ENCODE measurements around the gene DPF1. TPM values are rescaled to one million over a fixed set of nuclear protein-coding genes. Genes with fewer than 3 reads are reported as not detected.

Gene DPF1
- total RNA-seq, 4 donors from 2014 or later = 0.44 to 2.5 TPM; not detected in 2

- peaks cover 0 to 16% (median under 1%) of the 10 kb centered on the region in 3 donors for H3K36me3 ChIP-seq
- intact Hi-C loops (cut with DNase I) = no loop called here
- WGBS, 2 donors = 0 to 5% methylated on average over 2 to 8 of the region's 27 CpGs
- TF ChIP-seq POLR2A (IDR thresholded peaks at IDR 0.05) = no peak
- TF ChIP-seq, protein P1, sequence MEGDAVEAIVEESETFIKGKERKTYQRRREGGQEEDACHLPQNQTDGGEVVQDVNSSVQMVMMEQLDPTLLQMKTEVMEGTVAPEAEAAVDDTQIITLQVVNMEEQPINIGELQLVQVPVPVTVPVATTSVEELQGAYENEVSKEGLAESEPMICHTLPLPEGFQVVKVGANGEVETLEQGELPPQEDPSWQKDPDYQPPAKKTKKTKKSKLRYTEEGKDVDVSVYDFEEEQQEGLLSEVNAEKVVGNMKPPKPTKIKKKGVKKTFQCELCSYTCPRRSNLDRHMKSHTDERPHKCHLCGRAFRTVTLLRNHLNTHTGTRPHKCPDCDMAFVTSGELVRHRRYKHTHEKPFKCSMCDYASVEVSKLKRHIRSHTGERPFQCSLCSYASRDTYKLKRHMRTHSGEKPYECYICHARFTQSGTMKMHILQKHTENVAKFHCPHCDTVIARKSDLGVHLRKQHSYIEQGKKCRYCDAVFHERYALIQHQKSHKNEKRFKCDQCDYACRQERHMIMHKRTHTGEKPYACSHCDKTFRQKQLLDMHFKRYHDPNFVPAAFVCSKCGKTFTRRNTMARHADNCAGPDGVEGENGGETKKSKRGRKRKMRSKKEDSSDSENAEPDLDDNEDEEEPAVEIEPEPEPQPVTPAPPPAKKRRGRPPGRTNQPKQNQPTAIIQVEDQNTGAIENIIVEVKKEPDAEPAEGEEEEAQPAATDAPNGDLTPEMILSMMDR (IDR thresholded peaks at IDR 0.05) = no peak
- no peak for DNase-seq
- peak overlapping the region in 2 of 4 donors; percentile 32 to 40 for H3K4me3 ChIP-seq
- peak overlapping the region in 1 of 4 donors; percentile 80 for H3K27ac ChIP-seq
- peaks cover 12 to 77% (median 14%) of the 10 kb centered on the region in 4 donors for H3K27me3 ChIP-seq
- peaks cover 15 to 33% (median 23%) of the 10 kb centered on the region in 3 donors for H3K4me1 ChIP-seq
- H3K9me3 ChIP-seq = no peaks in the 10 kb centered on the region
These were observed 12.9 kb downstream of the DPF1 start for GRCh38 chr19:38211151-38211591.

GRCh38 chr19:38210458-38210987 lies 13.5 kb downstream of the DPF1 start:
- Histone ChIP-seq H3K4me1 (peaks cover 15 to 33% (median 23%) of the 10 kb centered on the region in 3 donors), H3K36me3 (peaks cover 0 to 22% (median 3%) of the 10 kb centered on the region in 3 donors), H3K4me3 (peak overlapping the region in 3 of 4 donors; percentile 3 to 52 (median 32)), H3K27ac (peak overlapping the region in 1 of 4 donors; percentile 80), H3K9me3 (no peaks in the 10 kb centered on the region), H3K27me3 (peaks cover 12 to 71% (median 14%) of the 10 kb centered on the region in 4 donors)
- no peak for DNase-seq
- intact Hi-C loops (cut with DNase I) = no loop called here
- 0 to 6% methylated on average over 5 to 12 of the region's 24 CpGs for WGBS, 2 donors
- TF ChIP-seq, protein P1 (IDR thresholded peaks at IDR 0.05) = no peak
- no peak for TF ChIP-seq POLR2A (IDR thresholded peaks at IDR 0.05)

GRCh38 chr19:38209671-38210457 lies 14.2 kb downstream of the DPF1 start:
- intact Hi-C loops (cut with DNase I) = no loop called here
- H3K4me1 ChIP-seq = peaks cover 15 to 33% (median 23%) of the 10 kb centered on the region in 3 donors
- H3K36me3 ChIP-seq = peaks cover 0 to 29% (median 3%) of the 10 kb centered on the region in 3 donors
- peak overlapping the region; percentile 15 to 80 (median 51) for H3K27ac ChIP-seq
- H3K9me3 ChIP-seq = no peaks in the 10 kb centered on the region
- peak overlapping the region in 3 of 4 donors; percentile 3 to 52 (median 32) for H3K4me3 ChIP-seq
- DNase-seq = no peak
- TF ChIP-seq POLR2A (IDR thresholded peaks at IDR 0.05) = peak in 1 of 4 donors; percentile 42
- TF ChIP-seq, protein P1 (IDR thresholded peaks at IDR 0.05) = no peak
- WGBS, 2 donors = 2% methylated on average over 18 to 29 of the region's 30 CpGs
- H3K27me3 ChIP-seq = peaks cover 12 to 64% (median 14%) of the 10 kb centered on the region in 4 donors

- H3K4me1 ChIP-seq = peaks cover 15 to 33% (median 23%) of the 10 kb centered on the region in 3 donors
- H3K27me3 ChIP-seq = peaks cover 12 to 57% (median 14%) of the 10 kb centered on the region in 4 donors
- H3K27ac ChIP-seq = peak overlapping the region in 3 of 4 donors; percentile 15 to 80 (median 59)
- TF ChIP-seq, protein P1 (IDR thresholded peaks at IDR 0.05) = no peak
- TF ChIP-seq POLR2A (IDR thresholded peaks at IDR 0.05) = no peak
- H3K9me3 ChIP-seq = no peaks in the 10 kb centered on the region
- peaks cover 0 to 36% (median 3%) of the 10 kb centered on the region in 3 donors for H3K36me3 ChIP-seq
- WGBS, 2 donors = 29% methylated on average over 4 of the region's 5 CpGs; no CpG with 5 or more reads in 1 of the 2 donors
- DNase-seq = no peak
- intact Hi-C loops (cut with DNase I) = no loop called here
- H3K4me3 ChIP-seq = peak overlapping the region in 2 of 4 donors; percentile 32 to 52
These were observed 14.9 kb downstream of the DPF1 start for GRCh38 chr19:38209152-38209551.

DNA sequence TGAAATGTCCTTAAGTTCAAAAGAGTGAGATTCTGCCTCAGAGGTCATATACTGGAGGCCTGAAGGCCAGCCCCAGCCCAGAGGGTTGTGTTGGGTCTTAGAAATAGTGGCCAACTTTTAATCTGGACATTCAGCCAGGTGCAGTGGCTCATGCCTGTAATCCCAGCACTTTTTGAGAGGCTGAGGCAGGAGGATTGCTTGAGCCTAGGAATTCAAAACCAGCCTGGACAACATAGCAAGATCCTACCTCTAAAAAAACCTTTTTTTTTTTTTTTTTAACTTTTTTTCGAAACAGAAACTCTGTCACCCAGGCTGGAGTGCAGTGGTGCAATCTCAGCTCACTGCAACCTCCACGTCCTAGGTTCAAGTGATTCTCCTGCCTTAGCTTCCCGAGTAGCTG lies 15.5 kb downstream of the DPF1 start:
- 76 to 89% methylated on average over 3 of the region's 3 CpGs for WGBS, 2 donors
- Histone ChIP-seq H3K27ac (no peak overlapping the region), H3K9me3 (no peaks in the 10 kb centered on the region), H3K4me1 (peaks cover 15 to 33% (median 23%) of the 10 kb centered on the region in 3 donors), H3K36me3 (peaks cover 0 to 42% (median 3%) of the 10 kb centered on the region in 3 donors), H3K4me3 (no peak overlapping the region), H3K27me3 (peaks cover 12 to 51% (median 14%) of the 10 kb centered on the region in 4 donors)
- DNase-seq = no peak
- TF ChIP-seq, protein P1 (IDR thresholded peaks at IDR 0.05) = no peak
- no peak for TF ChIP-seq POLR2A (IDR thresholded peaks at IDR 0.05)
- intact Hi-C loops (cut with DNase I) = no loop called here

Measured in esophagus squamous epithelium (tissue), 5 donors.